IMR-90 (cell line): ENCODE data around the gene GARIN5A. TPM values are rescaled to one million over a fixed set of nuclear protein-coding genes. Genes with fewer than 3 reads are reported as not detected.

Experiments
- ATAC-seq: fragments of 200-7000 bp; cut with Tn5 transposase; 2 replicates; pipeline ENCODE4 v1.9.1; 2020; ENCODE audit warnings: low read depth, mild to moderate bottlenecking, moderate library complexity
- BruUV-seq: library from RNA; stranded (reverse); fragments of 400-500 nt; replicated peaks from 2 replicates; lab custom pipeline; 2021; lab: Mats Ljungman, UMichigan
- CTCF ChIA-PET: fragments of 300-600 bp; formaldehyde crosslinking; extraction: SDS; loops from one replicate; lab custom pipeline; 2021; ENCODE audit warnings: antibody characterized with exemption; lab: Yijun Ruan, JAX
- POLR2A ChIA-PET: fragments of 300-600 bp; sonication (Branson Sonifier 250); formaldehyde crosslinking; loops from one replicate; lab custom pipeline; 2022; ENCODE audit warnings: antibody characterized with exemption; ENCODE audit not compliant: unreplicated experiment; lab: Charles Lee
- DNase-seq: peaks from one replicate; pipeline ENCODE4 v3.0.0; 2013
- H2AFZ ChIP-seq: replicated peaks from 2 replicates; pipeline ENCODE3; 2013; ENCODE audit warnings: low read length, mild to moderate bottlenecking; ENCODE audit not compliant: poor library complexity
- H2AK5ac ChIP-seq: 2 replicates; pipeline ENCODE4 v1.6.1; 2013; ENCODE audit warnings: low read depth, low read length, inconsistent platforms
- H2AK9ac ChIP-seq: replicated peaks from 2 replicates; pipeline ENCODE3; 2013; ENCODE audit warnings: mild to moderate bottlenecking, low read depth, low read length, moderate library complexity; ENCODE audit not compliant: poor library complexity
- H2BK120ac ChIP-seq: 2 replicates; pipeline ENCODE4 v1.6.1; 2013; ENCODE audit warnings: low read depth, low read length, inconsistent platforms
- H2BK15ac ChIP-seq: 3 replicates; pipeline ENCODE4 v1.6.1; 2013; ENCODE audit warnings: low read depth, low read length, inconsistent platforms
- H2BK20ac ChIP-seq: 2 replicates; pipeline ENCODE4 v1.6.1; 2013; ENCODE audit warnings: low read depth, mild to moderate bottlenecking, inconsistent platforms, low read length, moderate library complexity
- H2BK5ac ChIP-seq: 2 replicates; pipeline ENCODE4 v1.6.1; 2013; ENCODE audit warnings: mild to moderate bottlenecking, low read depth, low read length, inconsistent platforms; ENCODE audit not compliant: poor library complexity, severe bottlenecking
- H3K14ac ChIP-seq: replicated peaks from 2 replicates; pipeline ENCODE4 v1.6.1; 2013; ENCODE audit warnings: low read depth, low read length, inconsistent platforms
- H3K18ac ChIP-seq: 2 replicates; pipeline ENCODE4 v1.6.1; 2013; ENCODE audit warnings: low read depth, low read length, control low read depth
- H3K23ac ChIP-seq: 2 replicates; pipeline ENCODE4 v1.6.1; 2013; ENCODE audit warnings: low read depth, low read length, inconsistent platforms
- H3K27ac ChIP-seq: 2 replicates; pipeline ENCODE4 v1.5.1; 2013; ENCODE audit warnings: mild to moderate bottlenecking, control low read depth, low read length; ENCODE audit not compliant: insufficient read depth
- H3K27me3 ChIP-seq: 2 replicates; pipeline ENCODE4 v1.6.1; 2013; ENCODE audit warnings: low read length; ENCODE audit not compliant: control insufficient read depth, insufficient read depth
- H3K36me3 ChIP-seq: 2 replicates; pipeline ENCODE4 v1.6.1; 2013; ENCODE audit warnings: low read length, mixed read lengths; ENCODE audit not compliant: control insufficient read depth, insufficient read depth
- H3K4ac ChIP-seq: 2 replicates; pipeline ENCODE4 v1.6.1; 2013; ENCODE audit warnings: low read depth, low read length, inconsistent platforms
- H3K4me1 ChIP-seq: 2 replicates; pipeline ENCODE4 v1.6.1; 2013; ENCODE audit warnings: low read length, mixed read lengths; ENCODE audit not compliant: control insufficient read depth, insufficient read depth
- H3K4me2 ChIP-seq: 2 replicates; pipeline ENCODE4 v1.6.1; 2013; ENCODE audit warnings: low read depth, mild to moderate bottlenecking, control low read depth, low read length, moderate library complexity
- H3K4me3 ChIP-seq: 2 replicates; pipeline ENCODE4 v1.5.1; 2013; ENCODE audit warnings: low read depth, mild to moderate bottlenecking, control low read depth, low read length, moderate library complexity; ENCODE audit not compliant: insufficient read depth
- H3K56ac ChIP-seq: 2 replicates; pipeline ENCODE4 v1.6.1; 2013; ENCODE audit warnings: low read length, inconsistent platforms; ENCODE audit not compliant: insufficient read depth; ENCODE audit errors: extremely low read depth
- H3K79me1 ChIP-seq, 2 experiments: 2 replicates each; pipeline ENCODE4 v1.6.1; 2013; ENCODE audit warnings: low read length in 2 of 2, inconsistent platforms in 1 of 2, low read depth in 1 of 2
- H3K9ac ChIP-seq: 2 replicates; pipeline ENCODE4 v1.6.1; 2013; ENCODE audit warnings: low read depth, low read length, control low read depth
- H3K9me1 ChIP-seq: 2 replicates; pipeline ENCODE4 v1.6.1; 2013; ENCODE audit warnings: low read length, inconsistent platforms; ENCODE audit not compliant: insufficient read depth
- H3K9me3 ChIP-seq: 2 replicates; pipeline ENCODE4 v1.6.1; 2013; ENCODE audit warnings: low read length; ENCODE audit not compliant: control insufficient read depth, insufficient read depth
- H4K20me1 ChIP-seq: 2 replicates; pipeline ENCODE4 v1.6.1; 2013; ENCODE audit warnings: low read length, inconsistent platforms; ENCODE audit not compliant: insufficient read depth
- H4K5ac ChIP-seq: 2 replicates; pipeline ENCODE4 v1.6.1; 2013; ENCODE audit warnings: mild to moderate bottlenecking, low read depth, low read length, control low read depth
- H4K8ac ChIP-seq, 2 experiments: 2 replicates each; pipeline ENCODE4 v1.6.1; 2013; ENCODE audit warnings: low read depth in 2 of 2, low read length in 2 of 2, control low read depth in 1 of 2, inconsistent platforms in 1 of 2
- H4K91ac ChIP-seq: 2 replicates; pipeline ENCODE4 v1.6.1; 2013; ENCODE audit warnings: low read depth, low read length, inconsistent platforms; ENCODE audit not compliant: insufficient read depth
- BHLHE40 ChIP-seq: fragments of 150-350 bp; IDR thresholded peaks from 2 replicates; pipeline ENCODE4 v1.6.1; 2016; ENCODE audit warnings: mild to moderate bottlenecking, low read depth, low read length
- CEBPB ChIP-seq: IDR thresholded peaks from 2 replicates; pipeline ENCODE4 v1.6.1; 2012; ENCODE audit warnings: low read depth, low read length, improper control_type of control experiment
- CHD1 ChIP-seq: IDR thresholded peaks from 2 replicates; pipeline ENCODE4 v1.6.1; 2012; ENCODE audit warnings: low read depth, low read length, improper control_type of control experiment
- FOS ChIP-seq: fragments of 150-350 bp; IDR thresholded peaks from 2 replicates; pipeline ENCODE4 v1.6.1; 2016; ENCODE audit warnings: low read depth, low read length
- MAFK ChIP-seq: IDR thresholded peaks from 2 replicates; pipeline ENCODE4 v1.6.1; 2012; ENCODE audit warnings: low read depth, low read length, improper control_type of control experiment
- MAZ ChIP-seq: IDR thresholded peaks from 2 replicates; pipeline ENCODE4 v1.6.1; 2012; ENCODE audit warnings: low read depth, mild to moderate bottlenecking, low read length, improper control_type of control experiment, moderate library complexity, borderline replicate concordance
- MXI1 ChIP-seq: IDR thresholded peaks from 2 replicates; pipeline ENCODE4 v1.6.1; 2012; ENCODE audit warnings: low read depth, mild to moderate bottlenecking, low read length, moderate library complexity, borderline replicate concordance
- NFE2L2 ChIP-seq: fragments of 150-350 bp; IDR thresholded peaks from 2 replicates; pipeline ENCODE4 v1.6.1; 2016; ENCODE audit warnings: low read depth, mild to moderate bottlenecking, low read length
- POLR2A ChIP-seq: IDR thresholded peaks from 2 replicates; pipeline ENCODE4 v1.6.1; 2012; ENCODE audit warnings: mild to moderate bottlenecking, low read depth, low read length
- RAD21 ChIP-seq: IDR thresholded peaks from 2 replicates; pipeline ENCODE4 v1.6.1; 2012; ENCODE audit warnings: low read length, improper control_type of control experiment
- RCOR1 ChIP-seq: IDR thresholded peaks from 2 replicates; pipeline ENCODE4 v1.6.1; 2012; ENCODE audit warnings: mild to moderate bottlenecking, low read length, improper control_type of control experiment; ENCODE audit not compliant: insufficient replicate concordance
- RFX5 ChIP-seq: IDR thresholded peaks from 2 replicates; pipeline ENCODE4 v1.8.0; 2012; ENCODE audit warnings: low read depth, mild to moderate bottlenecking, low read length, moderate library complexity
- SMC3 ChIP-seq: fragments of 150-350 bp; IDR thresholded peaks from 2 replicates; pipeline ENCODE4 v1.6.1; 2016; ENCODE audit warnings: low read depth, mild to moderate bottlenecking, antibody characterized with exemption, low read length, moderate library complexity
- USF2 ChIP-seq: fragments of 150-350 bp; IDR thresholded peaks from 2 replicates; pipeline ENCODE4 v1.6.1; 2017; ENCODE audit warnings: mild to moderate bottlenecking, antibody characterized with exemption, low read length, low read depth
- WGBS, 2 experiments: methylation state at CpG; one replicate each; pipeline versions ENCODE4 v1.1.5 to v1.1.7; 2013; ENCODE audit warnings: missing lambda C conversion rate in 2 of 2; ENCODE audit not compliant: insufficient read length in 1 of 2; ENCODE audit errors: extremely low coverage in 2 of 2; 5-methylcytosine and 5-hydroxymethylcytosine counted together
- dilution Hi-C: fragments of 300-500 bp; cut with HindIII; formaldehyde crosslinking; loops from one replicate; pipeline ENCODE4 v1.14.3; 2018; ENCODE audit warnings: low sequenced_read_pairs; ENCODE audit not compliant: unreplicated experiment
- in situ Hi-C: fragments of 300-500 bp; cut with MboI; formaldehyde crosslinking; loops from 3 replicates; pipeline ENCODE4 v1.14.3; 2019; ENCODE audit warnings: low sequenced_read_pairs, inconsistent platforms, mixed read lengths
- intact Hi-C: fragments of 100-400 bp; cut with micrococcal nuclease; formaldehyde crosslinking; loops from 2 replicates; pipeline ENCODE4 v1.10.0; 2022
- polyA plus RNA-seq, 3 experiments: library from polyadenylated mRNA; depleted of rRNA; stranded (reverse); fragments of >200 nt; gene quantifications; 2 replicates each; pipeline ENCODE4 v1.2.3, GENCODE V29; 2012; ENCODE audit warnings: low replicate concordance in 1 of 3
- total RNA-seq: library from RNA; depleted of rRNA; stranded (reverse); fragments of >200 nt; gene quantifications from 2 replicates; pipeline ENCODE4 v1.2.3, GENCODE V29; 2012
- TF ChIP-seq, protein P1 (sequence below): conservative IDR thresholded peaks from 2 replicates; pipeline ENCODE4 v1.5.1; 2012; ENCODE audit warnings: mild to moderate bottlenecking, low read depth, low read length, improper control_type of control experiment
- TF ChIP-seq, protein P2 (sequence below): fragments of 150-350 bp; IDR thresholded peaks from 2 replicates; pipeline ENCODE4 v1.6.1; 2016; ENCODE audit warnings: low read depth, mild to moderate bottlenecking, low read length, moderate library complexity, borderline replicate concordance

The GARIN5A gene
- total and polyA plus RNA-seq, 2 of the 4 experiments (the other 2 are of a cell fraction) = 0.53 TPM; not detected in 1

DNA sequence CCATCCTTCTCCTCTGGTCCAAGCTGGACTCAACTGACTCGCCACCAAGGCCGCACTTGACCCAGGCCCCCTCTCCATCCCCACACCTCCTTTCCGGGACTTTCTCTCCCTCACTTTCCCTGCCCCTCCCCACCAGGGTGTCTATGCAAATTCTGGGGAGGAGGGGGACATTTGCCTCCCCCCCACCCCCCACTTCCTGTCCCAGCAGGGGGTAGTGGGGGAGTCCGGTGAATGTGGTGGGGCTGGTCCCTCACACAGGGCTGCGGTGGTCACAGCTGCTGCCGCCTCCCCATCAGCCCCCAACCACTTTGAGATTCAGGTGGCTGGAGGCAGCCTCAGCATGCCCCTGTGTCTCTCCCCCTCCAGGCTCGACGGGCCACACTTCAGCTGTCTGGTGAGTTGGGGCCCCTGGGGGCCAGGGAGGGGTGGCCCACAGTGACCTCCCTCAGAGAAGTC lies 57.0 kb downstream of the GARIN5A start:
- no peak for ATAC-seq
- WGBS, 2 experiments = no CpG with 5 or more reads among the region's 8 CpGs
- no peak overlapping the region for H3K9ac ChIP-seq
- no peak overlapping the region for H3K4ac ChIP-seq
- dilution Hi-C loops (no loop called here), in situ Hi-C loops (no loop called here), intact Hi-C loops (no loop called here)
- no peak overlapping the region for H4K5ac ChIP-seq
- no peaks in the 10 kb centered on the region for H3K79me1 ChIP-seq
- no peak overlapping the region for H3K56ac ChIP-seq
- H2AFZ ChIP-seq = no peak overlapping the region
- H2BK5ac ChIP-seq = no peak overlapping the region
- H2AK5ac ChIP-seq = no peak overlapping the region
- H4K91ac ChIP-seq = no peak overlapping the region
- no peak overlapping the region for H4K8ac ChIP-seq
- ChIA-PET CTCF (no interaction called here), POLR2A (no interaction called here)
- H2BK20ac ChIP-seq = no peak overlapping the region
- H3K36me3 ChIP-seq = no peaks in the 10 kb centered on the region
- H4K20me1 ChIP-seq = no peaks in the 10 kb centered on the region
- no peak overlapping the region for H3K14ac ChIP-seq
- H3K27me3 ChIP-seq = peaks cover 21% of the 10 kb centered on the region
- no peak overlapping the region for H2BK15ac ChIP-seq
- TF ChIP-seq MAZ (no peak), RAD21 (no peak), SMC3 (no peak), MAFK (no peak), CEBPB (no peak), NFE2L2 (no peak), POLR2A (no peak), RCOR1 (no peak), MXI1 (no peak), BHLHE40 (no peak), CHD1 (no peak), RFX5 (no peak), FOS (no peak), USF2 (no peak)
- TF ChIP-seq, protein P1, sequence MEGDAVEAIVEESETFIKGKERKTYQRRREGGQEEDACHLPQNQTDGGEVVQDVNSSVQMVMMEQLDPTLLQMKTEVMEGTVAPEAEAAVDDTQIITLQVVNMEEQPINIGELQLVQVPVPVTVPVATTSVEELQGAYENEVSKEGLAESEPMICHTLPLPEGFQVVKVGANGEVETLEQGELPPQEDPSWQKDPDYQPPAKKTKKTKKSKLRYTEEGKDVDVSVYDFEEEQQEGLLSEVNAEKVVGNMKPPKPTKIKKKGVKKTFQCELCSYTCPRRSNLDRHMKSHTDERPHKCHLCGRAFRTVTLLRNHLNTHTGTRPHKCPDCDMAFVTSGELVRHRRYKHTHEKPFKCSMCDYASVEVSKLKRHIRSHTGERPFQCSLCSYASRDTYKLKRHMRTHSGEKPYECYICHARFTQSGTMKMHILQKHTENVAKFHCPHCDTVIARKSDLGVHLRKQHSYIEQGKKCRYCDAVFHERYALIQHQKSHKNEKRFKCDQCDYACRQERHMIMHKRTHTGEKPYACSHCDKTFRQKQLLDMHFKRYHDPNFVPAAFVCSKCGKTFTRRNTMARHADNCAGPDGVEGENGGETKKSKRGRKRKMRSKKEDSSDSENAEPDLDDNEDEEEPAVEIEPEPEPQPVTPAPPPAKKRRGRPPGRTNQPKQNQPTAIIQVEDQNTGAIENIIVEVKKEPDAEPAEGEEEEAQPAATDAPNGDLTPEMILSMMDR = no peak
- TF ChIP-seq, protein P2, sequence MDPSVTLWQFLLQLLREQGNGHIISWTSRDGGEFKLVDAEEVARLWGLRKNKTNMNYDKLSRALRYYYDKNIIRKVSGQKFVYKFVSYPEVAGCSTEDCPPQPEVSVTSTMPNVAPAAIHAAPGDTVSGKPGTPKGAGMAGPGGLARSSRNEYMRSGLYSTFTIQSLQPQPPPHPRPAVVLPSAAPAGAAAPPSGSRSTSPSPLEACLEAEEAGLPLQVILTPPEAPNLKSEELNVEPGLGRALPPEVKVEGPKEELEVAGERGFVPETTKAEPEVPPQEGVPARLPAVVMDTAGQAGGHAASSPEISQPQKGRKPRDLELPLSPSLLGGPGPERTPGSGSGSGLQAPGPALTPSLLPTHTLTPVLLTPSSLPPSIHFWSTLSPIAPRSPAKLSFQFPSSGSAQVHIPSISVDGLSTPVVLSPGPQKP = no peak
- H2AK9ac ChIP-seq = no peak overlapping the region
- H3K18ac ChIP-seq = no peak overlapping the region
- BruUV-seq = no TSS peak
- H3K23ac ChIP-seq = no peak overlapping the region
- no peaks in the 10 kb centered on the region for H3K9me1 ChIP-seq
- no peak overlapping the region for H3K4me2 ChIP-seq
- no peak for DNase-seq
- H3K9me3 ChIP-seq = no peaks in the 10 kb centered on the region
- no peak overlapping the region for H2BK120ac ChIP-seq
- no peak overlapping the region for H3K4me3 ChIP-seq
- H3K27ac ChIP-seq = no peak overlapping the region
- H3K4me1 ChIP-seq = no peaks in the 10 kb centered on the region
